ENCODE data around the gene ORAI3. TPM values are rescaled to one million over a fixed set of nuclear protein-coding genes. Genes with fewer than 3 reads are reported as not detected.

The ORAI3 gene
- 10 to 100 TPM; 10.3 to 15.6 (median 12.5) TPM for total RNA-seq

- Histone ChIP-seq H3K27me3 (no peaks in the 10 kb centered on the region), H3K9me3 (no peaks in the 10 kb centered on the region), H3K36me3 (peaks cover 0 to 4% of the 10 kb centered on the region in 2 donors), H3K27ac (peak within 1 kb of the TSS; percentile 74 to 94 (median 90)), H3K4me1 (peaks cover 14 to 31% of the 10 kb centered on the region in 2 donors), H3K4me3 (peak within 1 kb of the TSS; percentile 69 to 100 (median 93))
- intact Hi-C loops (cut with DNase I; ENCODE audit: low total_unique reads): loop anchor here (2.0 kb wide), 1 partner anchor 26 kb away; the partner anchor contains the start of gene FBXL19
- in situ Hi-C loops (cut with MboI; ENCODE audit: low sequenced_read_pairs in 4 of 4): no loop called here
- DNase-seq (peak; percentile 61 to 62), ATAC-seq (peak; percentile 72 to 82)
- TF ChIP-seq POLR2A (IDR thresholded peaks at IDR 0.05) (peak; percentile 65 to 77), CTCF (IDR thresholded peaks at IDR 0.05 in 4 of 5, conservative IDR thresholded peaks at IDR 0.05 in 1 of 5) (no peak)
These were observed at the start of gene ORAI3 for GRCh38 chr16:30948667-30949649. Gene ORAI3 (plus strand): TSS chr16:30949068. CDS start chr16:30949290, 222 bp downstream.

DNA sequence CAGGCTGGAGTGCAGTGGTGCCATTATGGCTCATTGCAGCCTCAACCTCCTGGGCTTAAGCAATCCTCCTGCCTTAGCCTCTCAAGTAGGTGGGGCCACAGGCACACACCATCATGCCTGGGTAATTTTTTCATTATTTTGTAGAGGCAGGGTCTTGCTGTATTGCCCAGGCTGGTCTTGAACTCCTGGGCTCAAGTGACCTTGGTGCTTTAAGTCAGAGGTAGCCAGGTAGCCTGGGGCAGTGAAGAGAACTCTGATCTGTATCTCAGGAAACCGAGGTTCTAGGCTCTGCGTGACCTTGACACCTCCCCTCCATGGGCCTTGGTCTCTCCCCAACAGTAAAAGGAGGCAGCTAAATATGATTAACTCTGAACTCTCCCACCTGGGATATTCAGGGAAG is 49.1 kb upstream of the ORAI3 start:
- intact Hi-C loops (cut with DNase I; ENCODE audit: low total_unique reads): no loop called here
- in situ Hi-C loops (cut with MboI; ENCODE audit: low sequenced_read_pairs in 4 of 4): no loop called here

GRCh38 chr16:30900588-30900987 is 48.3 kb upstream of the ORAI3 start:
- Histone ChIP-seq H3K27me3 (no peaks in the 10 kb centered on the region), H3K4me3 (no peak overlapping the region), H3K36me3 (no peaks in the 10 kb centered on the region), H3K9me3 (no peaks in the 10 kb centered on the region), H3K27ac (no peak overlapping the region), H3K4me1 (peaks cover 22 to 25% of the 10 kb centered on the region in 2 donors)
- intact Hi-C loops (cut with DNase I; ENCODE audit: low total_unique reads): no loop called here
- TF ChIP-seq POLR2A (IDR thresholded peaks at IDR 0.05) (no peak), CTCF (IDR thresholded peaks at IDR 0.05 in 4 of 5, conservative IDR thresholded peaks at IDR 0.05 in 1 of 5) (no peak)
- ATAC-seq (no peak), DNase-seq (no peak)
- in situ Hi-C loops (cut with MboI; ENCODE audit: low sequenced_read_pairs in 4 of 4): no loop called here

More for the DNA sequence above, 49.1 kb upstream of the ORAI3 start:
- Histone ChIP-seq H3K9me3 (no peaks in the 10 kb centered on the region), H3K4me3 (no peak overlapping the region), H3K4me1 (peaks cover 29 to 33% of the 10 kb centered on the region in 2 donors), H3K27me3 (no peaks in the 10 kb centered on the region), H3K27ac (no peak overlapping the region), H3K36me3 (no peaks in the 10 kb centered on the region)
- no peak for TF ChIP-seq CTCF (IDR thresholded peaks at IDR 0.05 in 4 of 5, conservative IDR thresholded peaks at IDR 0.05 in 1 of 5)
- TF ChIP-seq POLR2A (IDR thresholded peaks at IDR 0.05): no peak
- ATAC-seq (no peak), DNase-seq (no peak)

DNA sequence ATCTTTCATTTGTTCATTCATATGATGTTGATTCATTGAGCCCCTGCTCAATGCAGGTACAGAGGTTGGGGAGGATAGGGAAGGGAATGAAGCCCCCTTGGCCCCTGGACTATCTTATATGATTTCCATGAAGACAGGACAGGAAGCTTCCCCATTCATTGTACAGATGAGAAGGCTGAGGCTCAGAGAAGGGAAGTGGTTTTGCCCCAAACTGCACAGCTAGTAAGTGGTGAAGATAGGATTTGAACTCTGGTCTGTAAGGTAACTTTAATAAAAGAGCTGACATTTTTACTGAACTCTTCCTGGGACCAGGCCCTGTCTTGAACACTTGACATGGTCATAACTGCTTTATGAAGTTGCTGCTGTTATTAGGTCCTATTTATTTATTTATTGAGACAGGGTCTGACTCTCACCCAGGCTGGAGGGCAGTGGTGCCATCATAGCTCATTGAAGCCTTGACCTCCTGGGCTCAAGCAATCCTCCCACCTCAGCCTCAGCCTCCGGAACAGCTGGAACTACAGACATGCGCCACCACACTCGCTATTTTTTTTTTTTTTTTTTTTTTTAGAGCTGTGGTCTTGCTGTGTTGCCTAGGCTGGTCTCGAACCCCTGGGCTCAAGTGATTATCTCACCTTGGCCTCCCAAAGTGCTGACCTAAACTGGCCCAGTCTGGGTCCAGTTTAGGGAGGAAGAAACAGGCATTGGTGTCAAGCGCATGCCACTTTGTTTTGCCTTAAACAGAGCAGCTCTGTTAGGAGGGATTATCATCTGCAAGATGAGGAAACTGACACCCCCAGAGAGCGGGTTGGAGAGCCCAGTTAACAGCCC is 47.5 kb upstream of the ORAI3 start:
- ATAC-seq: no peak
- Histone ChIP-seq H3K4me3 (peak overlapping the region; percentile 56 to 78 (median 60)), H3K36me3 (no peaks in the 10 kb centered on the region), H3K9me3 (no peaks in the 10 kb centered on the region), H3K4me1 (peaks cover 15 to 18% of the 10 kb centered on the region in 2 donors), H3K27ac (peak overlapping the region; percentile 77 to 89 (median 84)), H3K27me3 (no peaks in the 10 kb centered on the region)
- in situ Hi-C loops (cut with MboI; ENCODE audit: low sequenced_read_pairs in 4 of 4) (no loop called here), intact Hi-C loops (cut with DNase I; ENCODE audit: low total_unique reads) (loop anchor here (1.0 kb wide), 1 partner anchor 57 kb away; no protein-coding TSS in a partner anchor)
- no peak for TF ChIP-seq CTCF (IDR thresholded peaks at IDR 0.05 in 4 of 5, conservative IDR thresholded peaks at IDR 0.05 in 1 of 5)
- no peak for TF ChIP-seq POLR2A (IDR thresholded peaks at IDR 0.05)
- no peak for DNase-seq

Data from gastrocnemius medialis (tissue), 4 donors.